Measurements from ENCODE around the gene CNIH3.
A peak's percentile ranks its signal among the peaks of the same experiment; 100 is the strongest.

CNIH3 gene

GRCh38 chr1:224594851-224595250 lies 21.3 kb upstream of the CNIH3 start:
- TF ChIP-seq ZNF274 (IDR thresholded peaks at IDR 0.05; ENCODE audit: low read depth, low read length): no peak
- no peak overlapping the region for H3K4me3 ChIP-seq (ENCODE audit: low read length)

GRCh38 chr1:224605482-224606181 lies 10.5 kb upstream of the CNIH3 start:
- H3K4me3 ChIP-seq (ENCODE audit: low read length): no peak overlapping the region

GRCh38 chr1:224607188-224608148 lies 8.6 kb upstream of the CNIH3 start:
- no peak overlapping the region for H3K4me3 ChIP-seq (ENCODE audit: low read length)
- TF ChIP-seq ZNF274 (IDR thresholded peaks at IDR 0.05; ENCODE audit: low read depth, low read length): no peak

More at GRCh38 chr1:224605482-224606181, 10.5 kb upstream of the CNIH3 start:
- TF ChIP-seq ZNF274 (IDR thresholded peaks at IDR 0.05; ENCODE audit: low read depth, low read length): no peak

- no peak for TF ChIP-seq ZNF274 (IDR thresholded peaks at IDR 0.05; ENCODE audit: low read depth, low read length)
- H3K4me3 ChIP-seq (ENCODE audit: low read length): no peak overlapping the region
These were observed 6.8 kb upstream of the CNIH3 start for GRCh38 chr1:224609333-224609732.

- H3K4me3 ChIP-seq (ENCODE audit: low read length): no peak overlapping the region
- TF ChIP-seq ZNF274 (IDR thresholded peaks at IDR 0.05; ENCODE audit: low read depth, low read length): no peak
These were observed 3.9 kb upstream of the CNIH3 start for GRCh38 chr1:224612246-224612645.

- TF ChIP-seq ZNF274 (IDR thresholded peaks at IDR 0.05; ENCODE audit: low read depth, low read length): no peak
These were observed 2.6 kb upstream of the CNIH3 start for GRCh38 chr1:224613486-224613885.

GRCh38 chr1:224616756-224617409 lies 766 bp downstream of the CNIH3 start:
- 0 out of 2 replicates have a peak overlapping the region, but pooled peaks have one; percentile 5 for H3K4me3 ChIP-seq (ENCODE audit: low read length)
- no peak for TF ChIP-seq ZNF274 (IDR thresholded peaks at IDR 0.05; ENCODE audit: low read depth, low read length)

More at GRCh38 chr1:224613486-224613885, 2.6 kb upstream of the CNIH3 start:
- no peak overlapping the region for H3K4me3 ChIP-seq (ENCODE audit: low read length)

GRCh38 chr1:224617410-224618355 lies 1.6 kb downstream of the CNIH3 start:
- no peak overlapping the region for H3K4me3 ChIP-seq (ENCODE audit: low read length)
- TF ChIP-seq ZNF274 (IDR thresholded peaks at IDR 0.05; ENCODE audit: low read depth, low read length): no peak

GRCh38 chr1:224619209-224619608 lies 3.1 kb downstream of the CNIH3 start:
- H3K4me3 ChIP-seq (ENCODE audit: low read length): no peak overlapping the region
- TF ChIP-seq ZNF274 (IDR thresholded peaks at IDR 0.05; ENCODE audit: low read depth, low read length): no peak

- H3K4me3 ChIP-seq (ENCODE audit: low read length): no peak overlapping the region
- no peak for TF ChIP-seq ZNF274 (IDR thresholded peaks at IDR 0.05; ENCODE audit: low read depth, low read length)
These were observed 4.0 kb downstream of the CNIH3 start for GRCh38 chr1:224620105-224620504.

- TF ChIP-seq ZNF274 (IDR thresholded peaks at IDR 0.05; ENCODE audit: low read depth, low read length): no peak
- no peak overlapping the region for H3K4me3 ChIP-seq (ENCODE audit: low read length)
These were observed 5.9 kb downstream of the CNIH3 start for GRCh38 chr1:224621813-224622682.

GRCh38 chr1:224622831-224623230 lies 6.7 kb downstream of the CNIH3 start:
- H3K4me3 ChIP-seq (ENCODE audit: low read length): no peak overlapping the region
- no peak for TF ChIP-seq ZNF274 (IDR thresholded peaks at IDR 0.05; ENCODE audit: low read depth, low read length)

Measured in GM08714 (cell line).